IMR-90 (cell line): ENCODE measurements around the gene TAF1B.

ENCODE experiments used
- CEBPB ChIP-seq: IDR thresholded peaks from 2 replicates; pipeline ENCODE4 v1.6.1; 2012; ENCODE audit warnings: low read depth, low read length, improper control_type of control experiment
- CHD1 ChIP-seq: IDR thresholded peaks from 2 replicates; pipeline ENCODE4 v1.6.1; 2012; ENCODE audit warnings: low read depth, low read length, improper control_type of control experiment
- MXI1 ChIP-seq: IDR thresholded peaks from 2 replicates; pipeline ENCODE4 v1.6.1; 2012; ENCODE audit warnings: low read depth, mild to moderate bottlenecking, low read length, moderate library complexity, borderline replicate concordance
- POLR2A ChIP-seq: IDR thresholded peaks from 2 replicates; pipeline ENCODE4 v1.6.1; 2012; ENCODE audit warnings: mild to moderate bottlenecking, low read depth, low read length
- RAD21 ChIP-seq: IDR thresholded peaks from 2 replicates; pipeline ENCODE4 v1.6.1; 2012; ENCODE audit warnings: low read length, improper control_type of control experiment
- SMC3 ChIP-seq: fragments of 150-350 bp; IDR thresholded peaks from 2 replicates; pipeline ENCODE4 v1.6.1; 2016; ENCODE audit warnings: low read depth, mild to moderate bottlenecking, antibody characterized with exemption, low read length, moderate library complexity
- TF ChIP-seq, protein P1 (sequence below): conservative IDR thresholded peaks from 2 replicates; pipeline ENCODE4 v1.5.1; 2012; ENCODE audit warnings: mild to moderate bottlenecking, low read depth, low read length, improper control_type of control experiment
- TF ChIP-seq, protein P2 (sequence below): fragments of 150-350 bp; IDR thresholded peaks from 2 replicates; pipeline ENCODE4 v1.6.1; 2017; ENCODE audit warnings: mild to moderate bottlenecking, antibody characterized with exemption, low read length, low read depth

DNA sequence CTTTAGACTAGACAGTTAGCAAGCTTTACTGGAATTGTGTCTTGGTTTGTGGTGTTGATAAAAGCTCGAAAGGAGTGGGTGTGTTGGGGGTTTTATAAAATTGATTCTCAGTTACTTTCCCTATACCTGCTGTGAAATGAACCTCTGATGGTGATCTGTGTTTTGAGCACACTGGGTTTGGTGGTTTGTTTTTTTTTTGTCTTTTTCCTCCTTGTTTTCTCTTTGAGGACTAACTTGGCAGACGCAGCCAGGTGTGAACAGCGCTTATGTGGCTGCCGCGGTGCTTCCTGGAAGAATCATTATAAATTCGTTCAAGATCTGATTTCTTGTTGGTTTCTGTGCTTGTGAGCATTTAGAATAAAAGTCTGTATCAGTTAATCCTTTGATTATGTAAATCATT, 136.7 kb downstream of the TAF1B start:
- TF ChIP-seq, protein P1, sequence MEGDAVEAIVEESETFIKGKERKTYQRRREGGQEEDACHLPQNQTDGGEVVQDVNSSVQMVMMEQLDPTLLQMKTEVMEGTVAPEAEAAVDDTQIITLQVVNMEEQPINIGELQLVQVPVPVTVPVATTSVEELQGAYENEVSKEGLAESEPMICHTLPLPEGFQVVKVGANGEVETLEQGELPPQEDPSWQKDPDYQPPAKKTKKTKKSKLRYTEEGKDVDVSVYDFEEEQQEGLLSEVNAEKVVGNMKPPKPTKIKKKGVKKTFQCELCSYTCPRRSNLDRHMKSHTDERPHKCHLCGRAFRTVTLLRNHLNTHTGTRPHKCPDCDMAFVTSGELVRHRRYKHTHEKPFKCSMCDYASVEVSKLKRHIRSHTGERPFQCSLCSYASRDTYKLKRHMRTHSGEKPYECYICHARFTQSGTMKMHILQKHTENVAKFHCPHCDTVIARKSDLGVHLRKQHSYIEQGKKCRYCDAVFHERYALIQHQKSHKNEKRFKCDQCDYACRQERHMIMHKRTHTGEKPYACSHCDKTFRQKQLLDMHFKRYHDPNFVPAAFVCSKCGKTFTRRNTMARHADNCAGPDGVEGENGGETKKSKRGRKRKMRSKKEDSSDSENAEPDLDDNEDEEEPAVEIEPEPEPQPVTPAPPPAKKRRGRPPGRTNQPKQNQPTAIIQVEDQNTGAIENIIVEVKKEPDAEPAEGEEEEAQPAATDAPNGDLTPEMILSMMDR: no peak
- TF ChIP-seq, protein P2, sequence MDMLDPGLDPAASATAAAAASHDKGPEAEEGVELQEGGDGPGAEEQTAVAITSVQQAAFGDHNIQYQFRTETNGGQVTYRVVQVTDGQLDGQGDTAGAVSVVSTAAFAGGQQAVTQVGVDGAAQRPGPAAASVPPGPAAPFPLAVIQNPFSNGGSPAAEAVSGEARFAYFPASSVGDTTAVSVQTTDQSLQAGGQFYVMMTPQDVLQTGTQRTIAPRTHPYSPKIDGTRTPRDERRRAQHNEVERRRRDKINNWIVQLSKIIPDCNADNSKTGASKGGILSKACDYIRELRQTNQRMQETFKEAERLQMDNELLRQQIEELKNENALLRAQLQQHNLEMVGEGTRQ: no peak
- TF ChIP-seq MXI1: no peak
- no peak for TF ChIP-seq CEBPB
- no peak for TF ChIP-seq RAD21
- no peak for TF ChIP-seq POLR2A
- TF ChIP-seq CHD1: no peak
- TF ChIP-seq SMC3: no peak
